Measurements from ENCODE around the gene ISCU.
A peak's percentile ranks its signal among the peaks of the same experiment; 100 is the strongest.

The ISCU gene

GRCh38 chr12:108562348-108563135 is at the start of gene ISCU:
TSS of gene ISCU (plus strand) at chr12:108562596. CDS start at chr12:108562623, 27 bp downstream.
- DNase-seq (ENCODE audit: low read depth): peak; percentile 80
- H3K4me3 ChIP-seq (ENCODE audit: control insufficient read depth, low read depth, low read length): peak within 1 kb of the TSS; percentile 97
- no peak for TF ChIP-seq CTCF (IDR thresholded peaks at IDR 0.05; ENCODE audit: control insufficient read depth, insufficient read depth, low read depth, low read length, missing control alignments)

GRCh38 chr12:108514468-108514972 is 47.9 kb upstream of the ISCU start:
- peak overlapping the region; percentile 11 for H3K4me3 ChIP-seq (ENCODE audit: control insufficient read depth, low read depth, low read length)
- DNase-seq (ENCODE audit: low read depth): no peak
- no peak for TF ChIP-seq CTCF (IDR thresholded peaks at IDR 0.05; ENCODE audit: control insufficient read depth, insufficient read depth, low read depth, low read length, missing control alignments)

- TF ChIP-seq CTCF (IDR thresholded peaks at IDR 0.05; ENCODE audit: control insufficient read depth, insufficient read depth, low read depth, low read length, missing control alignments): no peak
- DNase-seq (ENCODE audit: low read depth): peak; percentile 86
- peak within 1 kb of the TSS; percentile 88 for H3K4me3 ChIP-seq (ENCODE audit: control insufficient read depth, low read depth, low read length)
These were observed 47.2 kb upstream of the ISCU start, which contains the start of gene FICD for GRCh38 chr12:108514973-108515814. TSS of gene FICD (plus strand) at chr12:108515277. CDS start at chr12:108516973, 1,696 bp downstream.

GRCh38 chr12:108515916-108516315 is 46.5 kb upstream of the ISCU start:
- DNase-seq (ENCODE audit: low read depth): no peak
- H3K4me3 ChIP-seq (ENCODE audit: control insufficient read depth, low read depth, low read length): peak overlapping the region; percentile 88
- TF ChIP-seq CTCF (IDR thresholded peaks at IDR 0.05; ENCODE audit: control insufficient read depth, insufficient read depth, low read depth, low read length, missing control alignments): no peak

GRCh38 chr12:108516511-108517275 is 45.7 kb upstream of the ISCU start:
- no peak for TF ChIP-seq CTCF (IDR thresholded peaks at IDR 0.05; ENCODE audit: control insufficient read depth, insufficient read depth, low read depth, low read length, missing control alignments)
- DNase-seq (ENCODE audit: low read depth): no peak
- H3K4me3 ChIP-seq (ENCODE audit: control insufficient read depth, low read depth, low read length): no peak overlapping the region

All from AG09309 (cell line).